A549 (cell line): ENCODE data around the gene FAM171A1. TPM values are rescaled to one million over a fixed set of nuclear protein-coding genes. Genes with fewer than 3 reads are reported as not detected.
A peak's percentile ranks its signal among the peaks of the same experiment; 100 is the strongest.

ENCODE experiments used
- ATAC-seq, 2 experiments: fragments of 200-7000 bp in 1 of 2; fragments of >200 bp in 1 of 2; cut with Nextera tagmentation in 1 of 2; cut with Tn5 transposase in 1 of 2; 3 replicates each; pipeline versions ENCODE4 v1.8.0 to v1.9.1; 2018 to 2020; ENCODE audit warnings: mild to moderate bottlenecking in 1 of 2, moderate library complexity in 1 of 2
- CTCF ChIA-PET: fragments of 300-600 bp; sonication (Branson Sonifier 250); formaldehyde crosslinking; extraction: SDS; loops from one replicate; lab custom pipeline; 2021; ENCODE audit warnings: antibody characterized with exemption, inconsistent platforms; lab: Yijun Ruan, JAX
- POLR2A ChIA-PET: fragments of 350-600 bp; formaldehyde crosslinking; extraction: SDS; loops from one replicate; lab custom pipeline; 2021; ENCODE audit warnings: antibody characterized with exemption, inconsistent platforms; lab: Yijun Ruan, JAX
- DNase-seq, 2 experiments: peaks; one replicate each; pipeline versions ENCODE4 v3.0.0 to v3.0.0-alpha.2; 2011 to 2016; ENCODE audit warnings: low read depth in 1 of 2, low spot score in 1 of 2
- FAIRE-seq: peaks from 2 replicates; lab custom pipeline; 2011; peaks lifted over from hg19 to GRCh38; lab: Jason Lieb, UNC
- H3K27ac ChIP-seq, 2 experiments: fragments of >200 bp; sonication (Bioruptor Twin); formaldehyde crosslinking; 3 replicates each; pipeline ENCODE4 v1.5.1; 2016 to 2017
- H3K4me1 ChIP-seq: fragments of >200 bp; sonication (Bioruptor Twin); formaldehyde crosslinking; 3 replicates; pipeline ENCODE4 v1.6.1; 2016
- H3K4me2 ChIP-seq: fragments of >200 bp; sonication (Bioruptor Twin); formaldehyde crosslinking; 3 replicates; pipeline ENCODE4 v1.6.1; 2016
- H3K4me3 ChIP-seq: fragments of >200 bp; sonication (Bioruptor Twin); formaldehyde crosslinking; 3 replicates; pipeline ENCODE4 v1.5.1; 2016
- H3K9me3 ChIP-seq: fragments of >200 bp; sonication (Bioruptor Twin); formaldehyde crosslinking; 3 replicates; pipeline ENCODE4 v1.6.1; 2016
- BHLHE40 ChIP-seq: IDR thresholded peaks from 2 replicates; pipeline ENCODE4 v1.6.1; 2012; ENCODE audit warnings: low read depth, low read length, inconsistent platforms
- CEBPB ChIP-seq, 2 experiments: fragments of >200 bp in 1 of 2; sonication (Bioruptor Twin) in 1 of 2; formaldehyde crosslinking in 1 of 2; IDR thresholded peaks; 2 replicates each; pipeline ENCODE4 v1.6.1; 2012 to 2016
- ESRRA ChIP-seq: fragments of 150-350 bp; IDR thresholded peaks from 2 replicates; pipeline ENCODE4 v1.6.1; 2014; ENCODE audit warnings: mild to moderate bottlenecking, low read length, borderline replicate concordance
- FOXS1 ChIP-seq: fragments of 250-450 bp; sonication (Bioruptor Pico); IDR thresholded peaks from 2 replicates; pipeline ENCODE4 v1.5.0; 2020; ENCODE audit warnings: mild to moderate bottlenecking, moderate library complexity
- HEYL ChIP-seq: fragments of 250-450 bp; sonication (Bioruptor Pico); IDR thresholded peaks from 2 replicates; pipeline ENCODE4 v1.8.0; 2021; ENCODE audit warnings: mild to moderate bottlenecking, moderate library complexity
- JUNB ChIP-seq: fragments of >200 bp; sonication (Bioruptor Twin); formaldehyde crosslinking; IDR thresholded peaks from 2 replicates; pipeline ENCODE4 v1.6.1; 2016
- NPAS2 ChIP-seq: fragments of 250-450 bp; sonication (Bioruptor Pico); IDR thresholded peaks from 2 replicates; pipeline ENCODE4 v1.8.0; 2022; ENCODE audit warnings: mild to moderate bottlenecking, moderate library complexity, borderline replicate concordance
- PBX3 ChIP-seq: IDR thresholded peaks from 2 replicates; pipeline ENCODE4 v1.6.1; 2012
- RCOR1 ChIP-seq: fragments of 150-350 bp; IDR thresholded peaks from 2 replicates; pipeline ENCODE4 v1.6.1; 2014; ENCODE audit warnings: antibody characterized with exemption, low read length, low read depth
- RNF2 ChIP-seq: fragments of 200-600 bp; sonication (generic); IDR thresholded peaks from 2 replicates; pipeline ENCODE4 v1.6.1; 2016; ENCODE audit warnings: low read depth, mild to moderate bottlenecking, antibody characterized with exemption, moderate library complexity, borderline replicate concordance
- TFCP2L1 ChIP-seq: fragments of 250-450 bp; sonication (Bioruptor Pico); IDR thresholded peaks from 2 replicates; pipeline ENCODE4 v1.5.0; 2021; ENCODE audit warnings: mild to moderate bottlenecking
- TP53 ChIP-seq: fragments of 250-450 bp; sonication (Bioruptor Pico); IDR thresholded peaks from 2 replicates; pipeline ENCODE4 v1.5.0; 2021; ENCODE audit warnings: mild to moderate bottlenecking, moderate library complexity
- ZC3H11A ChIP-seq: fragments of 450-650 bp; IDR thresholded peaks from 2 replicates; pipeline ENCODE4 v1.6.1; 2014; ENCODE audit warnings: antibody characterized with exemption, mild to moderate bottlenecking
- WGBS: methylation state at CpG from one replicate; pipeline ENCODE4 v1.1.6; 2017; ENCODE audit errors: missing lambda C conversion rate; 5-methylcytosine and 5-hydroxymethylcytosine counted together
- polyA plus RNA-seq, 4 experiments: library from polyadenylated mRNA; depleted of rRNA in 3 of 4; stranded (reverse); fragments of >200 nt; fragmentation: RNase III in 1 of 4; extraction: RNeasy Plus Mini Kit Qiagen cat#74134 plus additional on column Dnase treatment in 1 of 4; gene quantifications; 2 replicates in 3 of 4; 3 replicates in 1 of 4; pipeline ENCODE4 v1.2.3, GENCODE V29; 2011 to 2017
- TF ChIP-seq, protein P1 (sequence below): fragments of >200 bp; sonication (Bioruptor Twin); formaldehyde crosslinking; IDR thresholded peaks from 2 replicates; pipeline ENCODE4 v1.6.1; 2016

The FAM171A1 gene
- polyA plus RNA-seq, 2 of the 4 experiments (the other 2 are of a cell fraction), result 13.8 to 15.2 TPM

DNA sequence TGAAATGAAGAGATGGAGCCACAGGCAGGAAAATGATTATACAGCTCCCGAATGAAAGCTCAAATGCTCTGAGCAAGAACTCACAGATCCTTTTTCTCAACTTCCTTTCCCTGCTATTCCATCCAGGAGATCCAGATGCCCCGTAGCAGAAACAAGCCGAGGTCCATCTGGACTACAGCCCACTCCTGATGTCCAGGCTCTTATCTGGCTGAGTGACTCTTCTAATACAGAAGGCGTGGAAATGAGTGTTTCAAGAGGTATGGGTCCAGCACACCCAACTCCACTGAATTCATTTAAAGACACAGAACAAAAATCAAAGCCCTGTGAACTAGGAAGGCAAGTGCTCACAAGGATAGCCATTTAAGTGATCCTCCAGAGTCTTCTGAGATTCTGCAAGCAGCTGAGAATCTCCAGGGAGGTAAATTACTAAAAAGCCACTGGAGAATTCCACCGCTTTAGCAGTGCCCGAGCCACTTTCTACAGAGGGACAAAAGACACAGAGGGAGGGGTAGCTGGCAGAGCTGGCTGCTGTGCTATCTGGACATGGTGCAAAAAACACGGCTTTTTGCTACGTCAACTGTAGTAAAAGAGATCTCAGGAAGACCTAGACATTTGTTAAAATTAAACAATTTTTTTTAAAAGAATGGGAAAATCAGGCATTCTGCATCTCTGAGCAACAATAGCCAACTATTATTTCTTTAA lies 24.5 kb downstream of the FAM171A1 start:
- Histone ChIP-seq H3K27ac (no peak overlapping the region), H3K4me1 (peaks cover 9% of the 10 kb centered on the region; the same call in 1 of the 3 replicates), H3K9me3 (no peaks in the 10 kb centered on the region), H3K4me2 (no peak overlapping the region), H3K4me3 (no peak overlapping the region)
- TF ChIP-seq ZC3H11A (no peak), JUNB (no peak), FOXS1 (no peak), ESRRA (no peak), TP53 (CRISPR knock-in tag) (no peak), PBX3 (no peak)
- TF ChIP-seq, protein P1, sequence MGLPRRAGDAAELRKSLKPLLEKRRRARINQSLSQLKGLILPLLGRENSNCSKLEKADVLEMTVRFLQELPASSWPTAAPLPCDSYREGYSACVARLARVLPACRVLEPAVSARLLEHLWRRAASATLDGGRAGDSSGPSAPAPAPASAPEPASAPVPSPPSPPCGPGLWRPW, result no peak
- ChIA-PET CTCF (interaction anchor here (1.1 kb wide), 1 partner anchor 17 kb away, joined by 3 read pairs; no protein-coding TSS in a partner anchor), POLR2A (no interaction called here)
- FAIRE-seq, result no peak
- WGBS, result 91% methylated on average over 8 of the region's 8 CpGs
- ATAC-seq, result no peak
- DNase-seq, result no peak

DNA sequence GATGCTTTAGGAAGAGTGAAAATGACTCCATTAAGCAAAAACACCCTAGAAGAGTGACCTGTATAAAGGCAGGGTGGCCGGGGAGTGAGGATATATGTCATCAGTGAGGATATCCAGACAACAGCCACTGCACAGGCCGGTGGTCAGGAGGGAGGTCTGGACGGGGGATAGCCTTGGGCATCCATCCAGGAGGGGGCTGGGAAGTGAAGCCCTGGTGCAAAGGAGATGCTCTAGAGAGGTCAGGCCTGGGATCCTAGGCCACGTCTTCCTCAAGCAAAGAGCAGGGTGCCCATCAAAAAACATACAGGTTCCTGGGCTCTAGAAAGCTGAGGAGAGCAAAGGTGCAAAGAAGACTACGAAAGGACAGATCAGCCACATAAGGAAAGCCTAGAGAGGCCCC lies 25.6 kb downstream of the FAM171A1 start:
- H3K4me2 ChIP-seq, result no peak overlapping the region
- H3K9me3 ChIP-seq, result no peaks in the 10 kb centered on the region
- no peak for ATAC-seq
- no peak overlapping the region for H3K27ac ChIP-seq
- 89% methylated on average over 4 of the region's 5 CpGs for WGBS
- H3K4me3 ChIP-seq, result no peak overlapping the region
- no peak for FAIRE-seq
- ChIA-PET POLR2A (no interaction called here), CTCF (no interaction called here)
- H3K4me1 ChIP-seq, result peaks cover 9% of the 10 kb centered on the region; the same call in 1 of the 3 replicates
- TF ChIP-seq NPAS2 (CRISPR knock-in tag) (no peak), HEYL (CRISPR knock-in tag) (no peak)
- no peak for DNase-seq

GRCh38 chr10:15344876-15345285 lies 26.2 kb downstream of the FAM171A1 start:
- FAIRE-seq, result no peak
- Histone ChIP-seq H3K9me3 (no peaks in the 10 kb centered on the region), H3K27ac (no peak overlapping the region), H3K4me3 (no peak overlapping the region), H3K4me2 (peak overlapping the region; percentile 23; the same call in 1 of the 3 replicates), H3K4me1 (peaks cover 9% of the 10 kb centered on the region; the same call in 1 of the 3 replicates)
- WGBS, result 68% methylated on average over 8 of the region's 8 CpGs
- DNase-seq, result peak in 1 of 2 experiments; percentile 20
- no peak for ATAC-seq
- TF ChIP-seq TFCP2L1 (no peak), CEBPB (IDR thresholded peaks at IDR 0.05) (peak in 1 of 2 experiments; percentile 10; a peak in 1 of 4 replicates)
- CTCF ChIA-PET, result no interaction called here
- POLR2A ChIA-PET, result no interaction called here

GRCh38 chr10:15344256-15344875 lies 26.7 kb downstream of the FAM171A1 start:
- 95% methylated on average over 4 of the region's 4 CpGs for WGBS
- CTCF ChIA-PET, result no interaction called here

More at GRCh38 chr10:15344256-15344875, 26.7 kb downstream of the FAM171A1 start:
- H3K27ac ChIP-seq, result no peak overlapping the region
- H3K4me2 ChIP-seq, result peak overlapping the region; percentile 23; the same call in 1 of the 3 replicates
- ATAC-seq, result no peak
- no peak for DNase-seq
- no peak for TF ChIP-seq FOXS1
- no peak for TF ChIP-seq BHLHE40
- no peak for TF ChIP-seq RNF2
- TF ChIP-seq, protein P1, result no peak
- no peak for TF ChIP-seq CEBPB (IDR thresholded peaks at IDR 0.05)
- TF ChIP-seq RCOR1, result no peak
- TF ChIP-seq, all 56 proteins: peak for 0
- Histone ChIP-seq H3K4me3 (no peak overlapping the region), H3K9me3 (no peaks in the 10 kb centered on the region), H3K4me1 (peaks cover 9% of the 10 kb centered on the region; the same call in 1 of the 3 replicates)
- no peak for FAIRE-seq
- POLR2A ChIA-PET, result no interaction called here
